Activated CD4-positive, alpha-beta T cell treated with anti-CD3 and anti-CD28 coated beads, Interleukin-2, Interleukin-6, amounts not matched to agents 100 ng/mL and 50 ng/mL, durations not matched to agents 16 hours and 8 hours (primary cell): Measurements from ENCODE around the gene YTHDC2.
A peak's percentile ranks its signal among the peaks of the same experiment; 100 is the strongest.

Source experiments
- DNase-seq: peaks from one replicate; pipeline ENCODE4 v3.0.0-alpha.2; 2020

The YTHDC2 gene

DNA sequence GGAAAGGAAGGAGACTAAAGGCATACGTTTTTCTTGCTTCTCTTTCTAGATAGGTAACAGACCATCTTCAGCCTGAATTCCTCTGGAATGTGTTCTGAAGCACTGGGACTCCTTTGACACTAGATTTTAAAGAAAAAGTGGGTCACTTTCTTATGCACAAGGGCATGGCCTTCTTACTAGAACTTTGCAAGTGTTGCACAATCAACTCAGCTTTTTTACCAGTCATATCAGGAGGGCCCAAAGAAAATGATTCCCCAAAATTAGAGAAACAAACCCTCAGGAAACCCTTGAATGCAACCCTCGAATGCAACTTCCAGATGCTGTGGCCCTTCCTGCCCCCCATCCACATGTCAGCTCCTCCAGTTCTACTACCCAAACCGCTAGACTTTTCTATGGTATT lies 93.9 kb downstream of the YTHDC2 start:
- no peak for DNase-seq

- peak; percentile 11 for DNase-seq
Observed at GRCh38 chr5:113608113-113608596, 94.7 kb downstream of the YTHDC2 start.

DNA sequence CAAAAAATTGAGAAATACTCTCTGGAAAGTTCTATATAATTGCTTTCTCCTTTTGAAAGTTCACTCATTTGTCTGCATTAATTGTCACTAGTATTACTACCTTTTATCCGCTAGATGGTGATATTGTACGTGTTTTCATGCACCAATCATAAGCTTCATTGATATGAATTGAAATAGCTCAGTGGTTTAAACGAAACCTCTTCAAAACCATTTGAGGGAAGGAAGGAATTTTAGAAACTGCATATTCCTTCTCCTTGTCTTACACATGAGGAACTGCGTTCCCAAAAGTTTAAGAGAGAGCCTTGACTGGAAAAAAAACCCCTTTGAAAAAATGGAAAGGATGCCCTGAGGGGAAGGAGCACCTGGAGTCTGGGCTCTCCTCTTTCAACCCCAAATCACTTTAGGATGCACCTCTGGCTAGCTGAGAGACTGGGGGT lies 98.6 kb downstream of the YTHDC2 start:
- peak; percentile 20 for DNase-seq

- DNase-seq, result no peak
Observed at GRCh38 chr5:113614191-113614590, 100.7 kb downstream of the YTHDC2 start.

DNA sequence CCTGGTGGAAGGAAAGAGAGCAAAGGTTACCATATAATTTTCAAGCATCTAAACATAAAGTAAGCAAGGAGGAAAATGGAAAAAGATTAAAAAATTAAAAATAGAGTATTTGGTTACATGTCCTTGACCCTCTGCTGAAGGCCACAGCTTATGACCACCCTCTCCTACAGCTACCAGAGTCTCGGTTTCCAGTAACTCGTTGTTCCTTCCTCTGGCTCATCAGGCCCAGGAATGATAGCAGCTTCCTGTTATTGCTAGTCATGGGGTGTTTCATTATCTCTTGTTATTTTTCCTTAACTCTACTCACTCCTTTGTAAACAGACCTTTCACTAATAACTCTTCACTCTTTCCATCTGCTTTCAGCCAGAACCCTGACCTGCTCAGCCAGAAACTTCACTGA lies 102.2 kb downstream of the YTHDC2 start:
- no peak for DNase-seq

GRCh38 chr5:113617191-113617796 lies 103.8 kb downstream of the YTHDC2 start:
- no peak for DNase-seq

DNA sequence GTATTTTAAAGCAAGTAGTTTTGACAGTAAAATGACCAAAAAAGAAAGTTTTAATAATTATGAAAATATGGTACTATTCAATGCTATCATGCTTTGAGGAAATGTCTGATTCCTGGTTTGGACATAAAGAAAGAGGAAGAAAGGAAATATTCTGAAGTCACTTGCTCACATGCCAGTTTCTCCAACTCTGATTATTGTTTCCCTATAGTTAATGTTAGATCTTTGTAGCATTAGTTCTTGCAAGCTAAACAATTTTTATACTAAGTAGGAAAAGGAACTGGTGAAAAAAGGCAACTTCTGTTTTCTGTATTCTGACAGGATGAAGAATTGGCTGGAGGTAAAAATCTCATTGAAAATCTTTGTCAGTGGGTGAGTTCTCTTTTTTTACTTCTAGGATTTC lies 119.5 kb downstream of the YTHDC2 start:
- no peak for DNase-seq

GRCh38 chr5:113634957-113635356 lies 121.5 kb downstream of the YTHDC2 start:
- no peak for DNase-seq

DNA sequence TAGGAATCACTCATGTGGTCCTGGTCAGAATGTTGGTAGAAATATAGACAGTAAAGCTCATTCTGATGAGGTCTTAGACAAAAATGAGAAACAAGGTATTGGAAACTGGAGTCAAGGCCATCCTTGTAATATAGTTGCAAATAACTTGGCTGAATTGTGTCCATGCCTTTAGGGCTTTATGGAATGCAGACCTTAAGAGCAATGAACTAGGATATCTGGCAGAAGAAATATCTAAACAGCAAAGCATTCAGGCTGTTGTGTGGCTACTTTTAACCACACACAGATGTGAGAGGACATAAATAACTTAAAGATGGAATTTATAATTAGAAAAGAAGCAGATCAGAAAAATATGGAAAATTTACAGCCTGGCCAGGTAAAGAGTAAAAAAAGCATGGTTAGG lies 128.2 kb downstream of the YTHDC2 start:
- DNase-seq, result no peak
